ENCODE results near the gene GLOD5.

DNA sequence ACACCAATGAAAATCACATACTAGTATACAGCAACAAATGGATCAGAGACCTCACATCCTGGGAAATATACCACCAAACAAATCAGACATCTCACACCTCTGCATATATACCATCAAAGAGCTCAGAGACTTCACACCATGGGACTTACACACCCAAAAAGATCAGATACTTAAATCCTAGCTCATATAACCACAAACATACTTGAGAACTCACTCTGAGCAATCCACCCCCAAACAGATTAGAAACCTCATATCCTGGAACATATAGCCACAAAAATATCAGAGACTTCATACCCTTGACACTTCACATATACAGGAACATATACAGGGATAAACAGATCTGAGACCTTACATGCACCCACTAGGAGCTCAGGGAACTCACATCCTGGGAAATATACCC is 32.9 kb upstream of the GLOD5 start:
- TF ChIP-seq POLR2A (IDR thresholded peaks at IDR 0.05) = no peak
- TF ChIP-seq, protein P1, sequence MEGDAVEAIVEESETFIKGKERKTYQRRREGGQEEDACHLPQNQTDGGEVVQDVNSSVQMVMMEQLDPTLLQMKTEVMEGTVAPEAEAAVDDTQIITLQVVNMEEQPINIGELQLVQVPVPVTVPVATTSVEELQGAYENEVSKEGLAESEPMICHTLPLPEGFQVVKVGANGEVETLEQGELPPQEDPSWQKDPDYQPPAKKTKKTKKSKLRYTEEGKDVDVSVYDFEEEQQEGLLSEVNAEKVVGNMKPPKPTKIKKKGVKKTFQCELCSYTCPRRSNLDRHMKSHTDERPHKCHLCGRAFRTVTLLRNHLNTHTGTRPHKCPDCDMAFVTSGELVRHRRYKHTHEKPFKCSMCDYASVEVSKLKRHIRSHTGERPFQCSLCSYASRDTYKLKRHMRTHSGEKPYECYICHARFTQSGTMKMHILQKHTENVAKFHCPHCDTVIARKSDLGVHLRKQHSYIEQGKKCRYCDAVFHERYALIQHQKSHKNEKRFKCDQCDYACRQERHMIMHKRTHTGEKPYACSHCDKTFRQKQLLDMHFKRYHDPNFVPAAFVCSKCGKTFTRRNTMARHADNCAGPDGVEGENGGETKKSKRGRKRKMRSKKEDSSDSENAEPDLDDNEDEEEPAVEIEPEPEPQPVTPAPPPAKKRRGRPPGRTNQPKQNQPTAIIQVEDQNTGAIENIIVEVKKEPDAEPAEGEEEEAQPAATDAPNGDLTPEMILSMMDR (IDR thresholded peaks at IDR 0.05) = no peak

Data from thyroid gland (tissue), 4 donors.